Ishikawa (cell line): ENCODE results near the gene EXOC6.

Source experiments
- CEBPB ChIP-seq: IDR thresholded peaks from 2 replicates; pipeline ENCODE4 v1.6.1; 2012
- CREB1 ChIP-seq: IDR thresholded peaks from 2 replicates; pipeline ENCODE4 v1.6.1; 2012; ENCODE audit warnings: low read depth
- EGR1 ChIP-seq: IDR thresholded peaks from 2 replicates; pipeline ENCODE4 v1.6.1; 2012
- EP300 ChIP-seq: IDR thresholded peaks from 2 replicates; pipeline ENCODE4 v1.6.1; 2012; ENCODE audit warnings: borderline replicate concordance
- FOXM1 ChIP-seq: IDR thresholded peaks from 2 replicates; pipeline ENCODE4 v1.6.1; 2012; ENCODE audit warnings: low read depth, borderline replicate concordance
- MAX ChIP-seq: IDR thresholded peaks from 2 replicates; pipeline ENCODE4 v1.6.1; 2012
- NFIC ChIP-seq: IDR thresholded peaks from 2 replicates; pipeline ENCODE4 v1.6.1; 2012
- RAD21 ChIP-seq: IDR thresholded peaks from 2 replicates; pipeline ENCODE4 v1.6.1; 2012; ENCODE audit warnings: low read depth
- REST ChIP-seq: IDR thresholded peaks from 2 replicates; pipeline ENCODE4 v1.6.1; 2012; ENCODE audit warnings: low read depth, mild to moderate bottlenecking
- TAF1 ChIP-seq: IDR thresholded peaks from 2 replicates; pipeline ENCODE4 v1.6.1; 2012; ENCODE audit warnings: low read depth, mild to moderate bottlenecking
- TCF12 ChIP-seq: IDR thresholded peaks from 2 replicates; pipeline ENCODE4 v1.6.1; 2012; ENCODE audit warnings: low read depth
- TEAD4 ChIP-seq: IDR thresholded peaks from 2 replicates; pipeline ENCODE4 v1.6.1; 2012
- USF1 ChIP-seq: IDR thresholded peaks from 2 replicates; pipeline ENCODE4 v1.6.1; 2012
- YY1 ChIP-seq: IDR thresholded peaks from 2 replicates; pipeline ENCODE4 v1.6.1; 2012; ENCODE audit warnings: low read depth
- ZBTB7A ChIP-seq: IDR thresholded peaks from 2 replicates; pipeline ENCODE4 v1.6.1; 2012; ENCODE audit warnings: low read depth

EXOC6 gene

GRCh38 chr10:93072225-93072712, 223.9 kb downstream of the EXOC6 start:
- TF ChIP-seq EP300 = no peak
- no peak for TF ChIP-seq NFIC
- TF ChIP-seq TCF12 = no peak
- TF ChIP-seq YY1 = no peak
- no peak for TF ChIP-seq FOXM1
- TF ChIP-seq EGR1 = no peak
- TF ChIP-seq USF1 = no peak
- no peak for TF ChIP-seq MAX
- TF ChIP-seq CREB1 = no peak

- TF ChIP-seq MAX (no peak), TEAD4 (no peak), CREB1 (no peak), EGR1 (no peak), NFIC (no peak), FOXM1 (no peak), RAD21 (no peak), EP300 (no peak), CEBPB (no peak), TCF12 (no peak), REST (no peak), ZBTB7A (no peak), USF1 (no peak), YY1 (no peak), TAF1 (no peak)
Observed at GRCh38 chr10:93072713-93073538, 224.6 kb downstream of the EXOC6 start.

GRCh38 chr10:93073539-93074146, 225.3 kb downstream of the EXOC6 start, which contains the start of gene CYP26A1:
CYP26A1 (plus strand) TSS chr10:93073893; CDS start chr10:93073935, 42 bp downstream.
- TF ChIP-seq ZBTB7A = no peak
- TF ChIP-seq EP300 = no peak
- TF ChIP-seq USF1 = 0 out of 2 replicates have a peak, but pooled peaks have one; percentile 4
- TF ChIP-seq RAD21 = peak; percentile 23; the same call in 1 of the 2 replicates
- no peak for TF ChIP-seq CREB1
- no peak for TF ChIP-seq TAF1
- peak; percentile 53; the same call in 1 of the 2 replicates for TF ChIP-seq MAX
- no peak for TF ChIP-seq TEAD4

- TF ChIP-seq RAD21 (peak; percentile 21; the same call in 1 of the 2 replicates), TEAD4 (no peak)
Observed at GRCh38 chr10:93074147-93074596, 225.9 kb downstream of the EXOC6 start.

- TF ChIP-seq REST (no peak), CREB1 (no peak), TCF12 (no peak), EGR1 (no peak), NFIC (no peak), ZBTB7A (no peak), USF1 (no peak), FOXM1 (no peak), CEBPB (no peak), EP300 (no peak), RAD21 (no peak), TEAD4 (no peak), MAX (no peak), TAF1 (no peak), YY1 (no peak)
Observed at GRCh38 chr10:93074597-93075368, 226.5 kb downstream of the EXOC6 start.
